NCI-H2081 treated with DMSO at 0.1 percent for 48 hours (cell line): ENCODE measurements around the gene PCDHGA1.

ENCODE experiments used
- DNase-seq: peaks from one replicate; lab custom pipeline; 2025; lab: John Stamatoyannopoulos, UW

PCDHGA1 gene

GRCh38 chr5:141512911-141513626 lies 182.8 kb downstream of the PCDHGA1 start:
- no peak for DNase-seq

GRCh38 chr5:141513627-141514329 lies 183.5 kb downstream of the PCDHGA1 start:
- no peak for DNase-seq

GRCh38 chr5:141514330-141515133 lies 184.2 kb downstream of the PCDHGA1 start:
- DNase-seq: no peak

- no peak for DNase-seq
These were observed 184.8 kb downstream of the PCDHGA1 start for GRCh38 chr5:141515141-141515540.

- no peak for DNase-seq
These were observed 185.8 kb downstream of the PCDHGA1 start for GRCh38 chr5:141515946-141516671.

- no peak for DNase-seq
These were observed 186.3 kb downstream of the PCDHGA1 start for GRCh38 chr5:141516672-141517025.

- DNase-seq: no peak
These were observed 187.0 kb downstream of the PCDHGA1 start for GRCh38 chr5:141517312-141517711.

GRCh38 chr5:141517880-141518617 lies 187.7 kb downstream of the PCDHGA1 start:
- DNase-seq: no peak

GRCh38 chr5:141518618-141519015 lies 188.3 kb downstream of the PCDHGA1 start:
- no peak for DNase-seq

- no peak for DNase-seq
These were observed 189.6 kb downstream of the PCDHGA1 start for GRCh38 chr5:141519605-141520565.

- DNase-seq: no peak
These were observed 191.0 kb downstream of the PCDHGA1 start for GRCh38 chr5:141521244-141521781.

- DNase-seq: no peak
These were observed 192.0 kb downstream of the PCDHGA1 start for GRCh38 chr5:141522301-141522700.

- no peak for DNase-seq
These were observed 193.7 kb downstream of the PCDHGA1 start for GRCh38 chr5:141523991-141524390.

- DNase-seq: no peak
These were observed 194.6 kb downstream of the PCDHGA1 start for GRCh38 chr5:141524604-141525597.

GRCh38 chr5:141525653-141526052 lies 195.3 kb downstream of the PCDHGA1 start:
- no peak for DNase-seq

- no peak for DNase-seq
These were observed 197.1 kb downstream of the PCDHGA1 start for GRCh38 chr5:141527426-141527825.

- no peak for DNase-seq
These were observed 198.1 kb downstream of the PCDHGA1 start for GRCh38 chr5:141528291-141528984.

GRCh38 chr5:141529002-141529401 lies 198.7 kb downstream of the PCDHGA1 start:
- DNase-seq: no peak
